ENCODE data around the gene TBL1X.

- TF ChIP-seq POLR2A (IDR thresholded peaks at IDR 0.05; ENCODE audit: insufficient read depth in 1 of 2, low read depth in 2 of 2, low read length in 2 of 2), result no peak
- TF ChIP-seq RAD21 (CRISPR knock-in tag; IDR thresholded peaks at IDR 0.05), result no peak
- TF ChIP-seq, protein P1, sequence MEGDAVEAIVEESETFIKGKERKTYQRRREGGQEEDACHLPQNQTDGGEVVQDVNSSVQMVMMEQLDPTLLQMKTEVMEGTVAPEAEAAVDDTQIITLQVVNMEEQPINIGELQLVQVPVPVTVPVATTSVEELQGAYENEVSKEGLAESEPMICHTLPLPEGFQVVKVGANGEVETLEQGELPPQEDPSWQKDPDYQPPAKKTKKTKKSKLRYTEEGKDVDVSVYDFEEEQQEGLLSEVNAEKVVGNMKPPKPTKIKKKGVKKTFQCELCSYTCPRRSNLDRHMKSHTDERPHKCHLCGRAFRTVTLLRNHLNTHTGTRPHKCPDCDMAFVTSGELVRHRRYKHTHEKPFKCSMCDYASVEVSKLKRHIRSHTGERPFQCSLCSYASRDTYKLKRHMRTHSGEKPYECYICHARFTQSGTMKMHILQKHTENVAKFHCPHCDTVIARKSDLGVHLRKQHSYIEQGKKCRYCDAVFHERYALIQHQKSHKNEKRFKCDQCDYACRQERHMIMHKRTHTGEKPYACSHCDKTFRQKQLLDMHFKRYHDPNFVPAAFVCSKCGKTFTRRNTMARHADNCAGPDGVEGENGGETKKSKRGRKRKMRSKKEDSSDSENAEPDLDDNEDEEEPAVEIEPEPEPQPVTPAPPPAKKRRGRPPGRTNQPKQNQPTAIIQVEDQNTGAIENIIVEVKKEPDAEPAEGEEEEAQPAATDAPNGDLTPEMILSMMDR (CRISPR knock-in tag; IDR thresholded peaks at IDR 0.05), result no peak
- TF ChIP-seq ZSCAN30 (CRISPR knock-in tag; IDR thresholded peaks at IDR 0.05), result no peak
- no peak for TF ChIP-seq SMAD1 (CRISPR knock-in tag; IDR thresholded peaks at IDR 0.05; ENCODE audit: borderline replicate concordance, low read depth)
- TF ChIP-seq ARHGAP35 (CRISPR knock-in tag; IDR thresholded peaks at IDR 0.05; ENCODE audit: borderline replicate concordance), result no peak
- no peak for TF ChIP-seq IKZF1 (IDR thresholded peaks at IDR 0.05)
Observed at GRCh38 chrX:9456250-9457074, 8.4 kb upstream of the TBL1X start.
